GM13977 (cell line): Measurements from ENCODE around the gene PRSS27.
A peak's percentile ranks its signal among the peaks of the same experiment; 100 is the strongest.
"Not testable (repeated sequence)": the region's sequence is repeated elsewhere in the genome, so short reads cannot be mapped to it uniquely, and the experiment has no call there.

Experiments
- DNase-seq: peaks from one replicate; pipeline ENCODE4 v3.0.0; 2012; ENCODE audit warnings: low spot score
- in situ Hi-C: fragments of 300-500 bp; cut with MboI; formaldehyde crosslinking; loops from one replicate; pipeline ENCODE4 v1.12.0; 2022; ENCODE audit warnings: low sequenced_read_pairs, low pct_unique_long_range_greater_than_20kb, mixed read lengths, inconsistent platforms; ENCODE audit not compliant: unreplicated experiment
- TF ChIP-seq, protein P1 (sequence below): IDR thresholded peaks from 2 replicates; pipeline ENCODE4 v1.5.1; 2012; ENCODE audit warnings: mild to moderate bottlenecking, control low read depth; ENCODE audit not compliant: insufficient read depth; ENCODE audit errors: extremely low read depth, missing control alignments

The PRSS27 gene

DNA sequence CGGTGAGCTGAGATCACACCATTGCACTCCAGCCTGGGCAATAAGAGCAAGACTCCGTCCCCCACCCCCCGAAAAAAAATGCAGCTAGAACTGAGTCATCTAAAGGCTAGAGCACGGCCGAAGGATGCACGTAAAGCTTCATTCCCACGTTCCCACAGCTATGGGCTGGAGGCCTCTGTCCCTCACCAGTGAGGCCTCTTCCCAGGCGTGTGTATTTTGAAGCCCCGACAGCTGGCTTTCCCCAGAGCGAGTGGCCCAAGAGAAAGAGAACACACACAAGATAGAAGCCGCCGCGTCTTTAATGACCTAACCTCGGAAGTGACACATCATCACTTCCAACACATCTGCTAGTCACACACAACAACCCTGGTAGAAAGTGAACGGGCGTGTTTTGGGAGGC lies 44.3 kb downstream of the PRSS27 start:
- in situ Hi-C loops: no loop called here
- TF ChIP-seq, protein P1, sequence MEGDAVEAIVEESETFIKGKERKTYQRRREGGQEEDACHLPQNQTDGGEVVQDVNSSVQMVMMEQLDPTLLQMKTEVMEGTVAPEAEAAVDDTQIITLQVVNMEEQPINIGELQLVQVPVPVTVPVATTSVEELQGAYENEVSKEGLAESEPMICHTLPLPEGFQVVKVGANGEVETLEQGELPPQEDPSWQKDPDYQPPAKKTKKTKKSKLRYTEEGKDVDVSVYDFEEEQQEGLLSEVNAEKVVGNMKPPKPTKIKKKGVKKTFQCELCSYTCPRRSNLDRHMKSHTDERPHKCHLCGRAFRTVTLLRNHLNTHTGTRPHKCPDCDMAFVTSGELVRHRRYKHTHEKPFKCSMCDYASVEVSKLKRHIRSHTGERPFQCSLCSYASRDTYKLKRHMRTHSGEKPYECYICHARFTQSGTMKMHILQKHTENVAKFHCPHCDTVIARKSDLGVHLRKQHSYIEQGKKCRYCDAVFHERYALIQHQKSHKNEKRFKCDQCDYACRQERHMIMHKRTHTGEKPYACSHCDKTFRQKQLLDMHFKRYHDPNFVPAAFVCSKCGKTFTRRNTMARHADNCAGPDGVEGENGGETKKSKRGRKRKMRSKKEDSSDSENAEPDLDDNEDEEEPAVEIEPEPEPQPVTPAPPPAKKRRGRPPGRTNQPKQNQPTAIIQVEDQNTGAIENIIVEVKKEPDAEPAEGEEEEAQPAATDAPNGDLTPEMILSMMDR: no peak
- no peak for DNase-seq

DNA sequence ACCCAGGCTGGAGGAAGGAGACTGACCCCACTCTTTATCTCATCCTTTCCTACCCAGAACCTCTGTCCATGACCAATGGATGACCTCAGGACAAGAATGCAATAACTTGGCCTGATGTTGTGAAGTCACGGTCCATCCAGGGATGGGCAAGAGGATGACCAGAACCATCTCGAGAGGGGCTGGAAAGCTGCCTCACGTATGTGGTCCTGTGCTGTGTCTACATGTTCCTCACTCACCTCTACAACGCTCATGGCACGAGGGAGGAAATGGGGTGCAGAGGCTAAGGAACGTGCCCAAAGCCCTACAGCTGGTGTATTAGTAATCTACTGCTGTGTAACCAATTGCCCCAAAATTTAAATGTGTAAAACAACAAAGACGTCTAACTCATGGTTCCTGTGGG lies 45.0 kb downstream of the PRSS27 start:
- no peak for DNase-seq
- TF ChIP-seq, protein P1: no peak
- in situ Hi-C loops: no loop called here

DNA sequence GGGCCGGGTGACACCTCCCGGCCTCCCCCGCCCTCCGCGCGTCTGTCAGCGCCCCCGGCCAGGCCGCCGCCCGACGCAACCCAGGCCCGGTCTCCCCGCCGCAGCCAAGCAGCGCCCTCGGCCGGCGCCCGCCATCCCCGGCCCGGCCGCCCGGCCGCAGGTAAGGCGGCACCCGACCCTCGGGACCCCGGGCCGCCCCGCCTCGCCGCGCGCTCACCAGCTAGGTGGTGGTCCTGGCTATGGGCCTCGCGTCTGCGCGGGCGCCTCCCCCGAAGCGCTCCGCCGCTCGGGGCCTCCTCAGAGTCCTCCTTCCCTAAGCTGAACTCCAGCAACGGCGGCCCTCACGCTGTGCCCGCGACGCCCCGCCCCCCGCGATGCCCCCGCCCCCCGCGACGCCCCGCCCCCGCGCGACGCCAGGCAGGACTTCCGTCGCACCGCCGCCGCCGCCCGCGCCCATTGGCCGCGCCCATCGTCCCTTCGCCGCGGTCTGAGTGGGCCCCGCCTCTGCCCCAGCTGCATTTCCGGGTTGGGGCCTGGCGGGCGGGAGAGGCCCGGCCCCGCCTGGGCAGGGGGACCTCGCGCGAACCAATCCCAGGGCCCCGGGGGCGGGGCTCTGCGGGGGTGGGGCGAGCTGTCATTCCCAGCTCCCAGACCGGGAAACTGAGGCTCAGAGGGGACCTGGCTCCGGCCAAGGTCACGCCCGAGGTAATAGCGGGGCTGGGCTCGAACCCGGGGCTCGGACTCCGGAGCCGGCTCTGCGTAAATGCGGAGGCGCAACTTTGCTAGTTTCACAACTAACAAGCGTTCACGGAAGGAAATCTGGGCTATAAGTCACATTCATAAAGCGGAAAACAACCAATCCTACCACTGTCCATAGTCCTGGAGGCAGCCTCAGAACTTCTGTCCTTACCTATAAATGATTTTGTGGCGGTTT lies 46.7 kb downstream of the PRSS27 start:
- in situ Hi-C loops: no loop called here
- TF ChIP-seq, protein P1: no peak
- peak; percentile 98 for DNase-seq

DNA sequence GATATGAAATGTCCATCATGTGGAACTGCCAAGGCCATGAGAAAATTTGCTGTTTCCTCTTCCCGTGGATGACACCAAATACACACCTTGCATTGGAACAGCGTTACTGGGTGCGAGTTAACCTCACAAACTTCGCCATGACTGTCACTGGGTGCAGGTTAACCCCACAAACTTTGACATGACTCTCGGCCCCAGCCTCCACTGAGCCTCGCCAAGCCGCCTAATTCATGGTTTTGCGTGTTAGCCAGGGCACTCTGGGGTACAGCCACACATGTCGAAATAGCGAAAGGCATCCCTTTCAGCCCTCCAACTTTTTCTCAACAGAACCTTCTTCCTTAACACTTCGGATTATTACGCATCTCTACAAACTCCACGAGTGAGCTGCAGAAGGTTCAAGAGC lies 48.3 kb downstream of the PRSS27 start:
- DNase-seq: no peak
- TF ChIP-seq, protein P1: no peak
- in situ Hi-C loops: no loop called here

DNA sequence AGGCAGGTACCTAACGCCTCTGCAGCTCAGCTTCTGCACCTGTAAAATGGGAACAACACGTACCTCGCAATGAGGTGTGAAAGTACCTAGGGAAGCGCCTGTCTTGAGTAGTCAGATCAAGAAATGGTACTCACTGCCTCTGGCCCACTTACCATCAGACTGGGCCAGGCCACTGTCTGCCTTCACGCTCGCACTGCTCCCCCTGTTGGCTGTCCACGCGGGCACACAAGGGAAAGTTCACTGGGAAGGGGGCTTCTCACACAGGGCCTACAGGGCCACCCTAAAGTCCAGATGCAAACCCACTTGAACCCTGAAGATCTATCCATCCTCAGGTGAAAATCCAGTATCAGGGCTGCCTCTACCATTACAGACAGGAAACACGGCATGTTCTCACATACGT lies 48.8 kb downstream of the PRSS27 start:
- TF ChIP-seq, protein P1: peak; percentile 42
- DNase-seq, in situ Hi-C loops: not testable (repeated sequence)

DNA sequence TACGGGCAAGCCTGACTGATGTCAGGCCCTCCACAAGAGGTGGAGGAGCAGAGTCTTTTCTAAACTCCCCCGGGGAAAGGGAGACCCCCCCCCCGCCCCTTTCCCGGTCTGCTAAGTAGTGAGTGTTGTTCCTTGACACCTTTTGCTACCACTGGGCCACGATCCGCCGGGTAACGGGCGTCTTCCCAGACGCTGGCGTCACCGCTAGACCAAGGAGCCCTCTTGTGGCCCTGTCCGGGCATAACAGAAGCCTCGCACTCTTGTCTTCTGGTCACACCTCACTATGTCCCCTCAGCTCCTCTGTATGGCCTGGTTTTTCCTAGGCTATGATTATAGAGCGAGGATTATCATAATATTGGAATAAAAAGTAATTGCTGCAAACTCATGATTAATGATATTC lies 50.0 kb downstream of the PRSS27 start:
- TF ChIP-seq, protein P1: peak; percentile 70
- in situ Hi-C loops: not testable (repeated sequence)
- DNase-seq: peak; percentile 21

DNA sequence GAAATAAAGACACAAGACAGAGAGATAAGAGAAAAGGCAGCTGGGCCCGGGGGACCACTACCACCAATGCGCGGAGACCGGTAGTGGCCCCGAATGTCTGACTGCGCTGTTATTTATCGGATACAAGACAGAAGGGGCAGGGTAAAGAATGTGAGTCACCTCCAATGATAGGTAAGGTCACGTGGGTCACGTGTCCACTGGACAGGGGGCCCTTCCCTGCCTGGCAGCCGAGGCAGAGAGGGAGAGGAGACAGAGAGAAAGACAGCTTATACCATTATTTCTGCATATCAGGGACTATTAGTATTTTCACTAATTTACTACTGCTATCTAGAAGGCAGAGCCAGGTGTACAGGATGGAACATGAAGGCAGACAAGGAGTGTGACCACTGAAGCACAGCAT lies 50.4 kb downstream of the PRSS27 start:
- in situ Hi-C loops, DNase-seq: not testable (repeated sequence)

DNA sequence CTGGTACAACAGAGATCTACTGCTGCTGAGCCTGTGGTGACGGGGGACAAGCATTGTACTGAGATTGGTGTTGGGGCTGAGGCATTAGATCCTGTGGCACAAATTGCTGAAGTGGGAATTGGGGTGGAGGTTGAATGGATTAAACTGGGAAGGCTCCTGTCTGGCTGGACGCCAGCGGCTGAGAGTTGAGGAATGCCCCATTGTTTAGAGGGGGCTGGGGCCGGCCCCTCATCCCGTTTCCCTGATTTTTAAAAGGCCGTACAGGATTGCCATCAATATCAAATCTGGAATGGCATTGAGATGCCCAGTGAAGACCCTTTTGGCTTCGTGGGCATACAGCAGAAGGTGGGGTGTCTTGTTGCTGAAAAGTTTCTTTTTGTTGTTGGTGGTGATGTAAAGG lies 53.4 kb downstream of the PRSS27 start:
- DNase-seq, in situ Hi-C loops: not testable (repeated sequence)
